Endothelial cell of umbilical vein (primary cell): ENCODE results near the gene FAM120AOS.

Source experiments
- MYC ChIP-seq: IDR thresholded peaks from one replicate; pipeline ENCODE4 v1.6.1; 2011; ENCODE audit warnings: mild to moderate bottlenecking, low read depth, low read length
- POLR2A ChIP-seq: IDR thresholded peaks from 2 replicates; pipeline ENCODE4 v1.6.1; 2012; ENCODE audit warnings: low read depth, mild to moderate bottlenecking, control low read depth, low read length
- POLR2AphosphoS5 ChIP-seq: IDR thresholded peaks from 2 replicates; pipeline ENCODE4 v1.6.1; 2012; ENCODE audit warnings: low read depth, mild to moderate bottlenecking, control low read depth, low read length, moderate library complexity; ENCODE audit not compliant: insufficient read depth
- TF ChIP-seq, protein P1 (sequence below), 2 donors: IDR thresholded peaks; 1 replicate in 1 of 2; 2 replicates in 1 of 2; pipeline ENCODE4 v1.5.1; 2011; ENCODE audit warnings: low read length in 2 of 2, mild to moderate bottlenecking in 2 of 2, moderate library complexity in 2 of 2, control low read depth in 1 of 2, inconsistent platforms in 1 of 2, low read depth in 1 of 2; ENCODE audit not compliant: insufficient read depth in 1 of 2; ENCODE audit errors: extremely low read depth in 1 of 2

DNA sequence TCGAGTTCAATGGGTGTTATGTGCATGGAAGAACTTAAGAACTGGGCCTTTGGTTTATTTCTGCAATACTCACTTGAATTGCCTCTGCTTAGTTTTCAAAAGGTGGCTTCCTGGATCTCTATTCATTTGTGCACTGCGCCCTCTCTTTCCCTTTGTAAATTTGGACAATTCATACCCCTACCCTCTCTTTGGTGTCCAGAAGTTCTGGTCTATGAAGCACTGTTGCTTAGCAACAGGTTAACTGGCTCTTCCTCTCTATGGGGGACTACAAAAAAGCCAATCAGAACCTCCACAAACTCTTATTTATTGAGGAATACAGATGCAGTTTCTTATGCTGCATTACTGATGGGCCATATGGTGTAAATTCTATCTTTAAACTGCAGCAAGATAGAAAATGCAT is 15.4 kb downstream of the FAM120AOS start:
- TF ChIP-seq MYC = no peak
- TF ChIP-seq, protein P1, sequence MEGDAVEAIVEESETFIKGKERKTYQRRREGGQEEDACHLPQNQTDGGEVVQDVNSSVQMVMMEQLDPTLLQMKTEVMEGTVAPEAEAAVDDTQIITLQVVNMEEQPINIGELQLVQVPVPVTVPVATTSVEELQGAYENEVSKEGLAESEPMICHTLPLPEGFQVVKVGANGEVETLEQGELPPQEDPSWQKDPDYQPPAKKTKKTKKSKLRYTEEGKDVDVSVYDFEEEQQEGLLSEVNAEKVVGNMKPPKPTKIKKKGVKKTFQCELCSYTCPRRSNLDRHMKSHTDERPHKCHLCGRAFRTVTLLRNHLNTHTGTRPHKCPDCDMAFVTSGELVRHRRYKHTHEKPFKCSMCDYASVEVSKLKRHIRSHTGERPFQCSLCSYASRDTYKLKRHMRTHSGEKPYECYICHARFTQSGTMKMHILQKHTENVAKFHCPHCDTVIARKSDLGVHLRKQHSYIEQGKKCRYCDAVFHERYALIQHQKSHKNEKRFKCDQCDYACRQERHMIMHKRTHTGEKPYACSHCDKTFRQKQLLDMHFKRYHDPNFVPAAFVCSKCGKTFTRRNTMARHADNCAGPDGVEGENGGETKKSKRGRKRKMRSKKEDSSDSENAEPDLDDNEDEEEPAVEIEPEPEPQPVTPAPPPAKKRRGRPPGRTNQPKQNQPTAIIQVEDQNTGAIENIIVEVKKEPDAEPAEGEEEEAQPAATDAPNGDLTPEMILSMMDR (IDR thresholded peaks at IDR 0.05; ENCODE audit: extremely low read depth in 1 of 2, insufficient read depth in 1 of 2, low read depth in 1 of 2, low read length in 2 of 2) = no peak
- TF ChIP-seq POLR2AphosphoS5 = no peak
- no peak for TF ChIP-seq POLR2A
